WTC11 (cell line): ENCODE results near the gene C1QTNF4. TPM values are rescaled to one million over a fixed set of nuclear protein-coding genes. Genes with fewer than 3 reads are reported as not detected.

ENCODE experiments used
- AFF4 ChIP-seq: sonication (generic); formaldehyde crosslinking; IDR thresholded peaks from 2 replicates; pipeline ENCODE4 v1.8.1; 2023; ENCODE audit warnings: mild to moderate bottlenecking, missing genetic modification reagents, borderline replicate concordance
- ATF6 ChIP-seq: sonication (generic); formaldehyde crosslinking; IDR thresholded peaks from 2 replicates; pipeline ENCODE4 v1.8.1; 2023; ENCODE audit warnings: mild to moderate bottlenecking, missing genetic modification reagents
- CREM ChIP-seq: sonication (generic); formaldehyde crosslinking; IDR thresholded peaks from 2 replicates; pipeline ENCODE4 v1.8.1; 2022; ENCODE audit warnings: mild to moderate bottlenecking, missing genetic modification reagents, moderate library complexity
- CTCF ChIP-seq: fragments of 200-600 bp; IDR thresholded peaks from 2 replicates; pipeline ENCODE4 v1.8.0; 2022; ENCODE audit warnings: antibody characterized with exemption
- E2F1 ChIP-seq: sonication (generic); formaldehyde crosslinking; IDR thresholded peaks from 2 replicates; pipeline ENCODE4 v1.8.0; 2022; ENCODE audit warnings: mild to moderate bottlenecking, missing genetic modification reagents
- ELF4 ChIP-seq: sonication (generic); formaldehyde crosslinking; IDR thresholded peaks from 2 replicates; pipeline ENCODE4 v1.8.1; 2022; ENCODE audit warnings: low read depth, mild to moderate bottlenecking, moderate library complexity, missing genetic modification reagents
- GRHL2 ChIP-seq: fragments of 250-450 bp; sonication (Bioruptor Pico); IDR thresholded peaks from 2 replicates; pipeline ENCODE4 v1.8.0; 2022; ENCODE audit warnings: mild to moderate bottlenecking, moderate library complexity; ENCODE audit not compliant: insufficient replicate concordance, severe bottlenecking
- HMGXB4 ChIP-seq: sonication (generic); formaldehyde crosslinking; IDR thresholded peaks from 2 replicates; pipeline ENCODE4 v1.8.1; 2023; ENCODE audit warnings: mild to moderate bottlenecking, moderate library complexity, missing genetic modification reagents
- KAT7 ChIP-seq: sonication (generic); formaldehyde crosslinking; IDR thresholded peaks from 2 replicates; pipeline ENCODE4 v1.8.1; 2023; ENCODE audit warnings: missing genetic modification reagents, mild to moderate bottlenecking, borderline replicate concordance
- NFE2L1 ChIP-seq: sonication (generic); formaldehyde crosslinking; IDR thresholded peaks from 2 replicates; pipeline ENCODE4 v1.8.1; 2023; ENCODE audit warnings: missing genetic modification reagents
- NFYB ChIP-seq: sonication (generic); formaldehyde crosslinking; conservative IDR thresholded peaks from 2 replicates; pipeline ENCODE4 v1.8.0; 2022; ENCODE audit warnings: low read depth, missing genetic modification reagents
- OVOL2 ChIP-seq: fragments of 250-450 bp; sonication (Bioruptor Pico); IDR thresholded peaks from 2 replicates; pipeline ENCODE4 v1.9.0; 2021; ENCODE audit warnings: mild to moderate bottlenecking, borderline replicate concordance
- PRRX2 ChIP-seq: fragments of 250-450 bp; sonication (Bioruptor Pico); IDR thresholded peaks from 2 replicates; pipeline ENCODE4 v1.8.0; 2021; ENCODE audit warnings: mild to moderate bottlenecking
- RELA ChIP-seq: sonication (generic); formaldehyde crosslinking; IDR thresholded peaks from 2 replicates; pipeline ENCODE4 v1.8.1; 2022; ENCODE audit warnings: missing genetic modification reagents, mild to moderate bottlenecking, borderline replicate concordance
- ZBTB43 ChIP-seq: sonication (generic); formaldehyde crosslinking; IDR thresholded peaks from 2 replicates; pipeline ENCODE4 v1.8.1; 2023; ENCODE audit warnings: mild to moderate bottlenecking, missing genetic modification reagents
- ZNF121 ChIP-seq: sonication (generic); formaldehyde crosslinking; IDR thresholded peaks from 2 replicates; pipeline ENCODE4 v1.8.0; 2023; ENCODE audit warnings: missing genetic modification reagents
- ZNF317 ChIP-seq: sonication (generic); formaldehyde crosslinking; IDR thresholded peaks from 2 replicates; pipeline ENCODE4 v1.8.1; 2023; ENCODE audit warnings: low read depth, mild to moderate bottlenecking, moderate library complexity, missing genetic modification reagents, borderline replicate concordance
- ZNF423 ChIP-seq: fragments of 250-450 bp; sonication (Bioruptor Pico); IDR thresholded peaks from 2 replicates; pipeline ENCODE4 v2.1.2; 2022; ENCODE audit warnings: mild to moderate bottlenecking, moderate library complexity
- ZNF532 ChIP-seq: fragments of 250-450 bp; sonication (Bioruptor Pico); IDR thresholded peaks from 2 replicates; pipeline ENCODE4 v1.9.0; 2021; ENCODE audit warnings: mild to moderate bottlenecking, borderline replicate concordance
- total RNA-seq: library from RNA; stranded (reverse); gene quantifications from 3 replicates; pipeline ENCODE4 v1.2.3, GENCODE V29; 2021

C1QTNF4 gene
- total RNA-seq, 1 experiment from 2014 or later = 9.5 TPM

- TF ChIP-seq CTCF (no peak), KAT7 (CRISPR knock-in tag) (no peak; the same call in 1 of the 2 replicates), NFE2L1 (CRISPR knock-in tag) (peak; percentile 59; the same call in 1 of the 2 replicates), CREM (peak; percentile 79; the same call in 1 of the 2 replicates), AFF4 (CRISPR knock-in tag) (no peak), ELF4 (CRISPR knock-in tag) (no peak), HMGXB4 (CRISPR knock-in tag) (peak; percentile 60; the same call in 1 of the 2 replicates), OVOL2 (no peak; the same call in 1 of the 2 replicates), NFYB (no peak; the same call in 1 of the 2 replicates), ATF6 (CRISPR knock-in tag) (no peak), ZNF532 (no peak), PRRX2 (CRISPR knock-in tag) (peak; percentile 40; the same call in 1 of the 2 replicates), ZNF423 (CRISPR knock-in tag) (no peak), GRHL2 (no peak), RELA (CRISPR knock-in tag) (no peak; the same call in 1 of the 2 replicates), E2F1 (CRISPR knock-in tag) (no peak; the same call in 1 of the 2 replicates), ZNF121 (CRISPR knock-in tag) (no peak), ZNF317 (CRISPR knock-in tag) (no peak), ZBTB43 (CRISPR knock-in tag) (no peak)
Measured at GRCh38 chr11:47578524-47579494, 15.4 kb downstream of the C1QTNF4 start, which contains the start of the genes KBTBD4 and NDUFS3 (continued).
